Transverse colon (tissue), 4 donors: ENCODE data around the gene SAPCD2. TPM values are rescaled to one million over a fixed set of nuclear protein-coding genes. Genes with fewer than 3 reads are reported as not detected.
"Not testable (repeated sequence)": the region's sequence is repeated elsewhere in the genome, so short reads cannot be mapped to it uniquely, and the experiment has no call there.

Experiments
- DNase-seq: peaks from one replicate; pipeline ENCODE4 v3.0.0-alpha.2; 2019
- H3K27ac ChIP-seq, 4 donors: fragments of 200-600 bp; sonication (generic); 2 replicates each; pipeline ENCODE4 v1.5.1; 2016 to 2018; ENCODE audit warnings: inconsistent platforms in 4 of 4
- H3K27me3 ChIP-seq: fragments of 200-600 bp; sonication (generic); 2 replicates; pipeline ENCODE4 v1.5.1; 2017; ENCODE audit warnings: inconsistent platforms
- H3K36me3 ChIP-seq, 4 donors: fragments of 200-600 bp; sonication (generic); 2 replicates each; pipeline ENCODE4 v1.5.1; 2017 to 2019; ENCODE audit warnings: inconsistent platforms in 4 of 4
- H3K4me1 ChIP-seq, 4 donors: fragments of 200-600 bp; sonication (generic); 2 replicates each; pipeline ENCODE4 v1.5.1; 2017 to 2020; ENCODE audit warnings: inconsistent platforms in 4 of 4
- H3K4me3 ChIP-seq, 4 donors: fragments of 200-600 bp; sonication (generic); 1 replicate in 1 of 4; 2 replicates in 3 of 4; pipeline versions ENCODE4 v1.5.1 to v1.6.1; 2017 to 2019; ENCODE audit warnings: inconsistent platforms in 4 of 4
- H3K9me3 ChIP-seq, 2 donors: fragments of 200-600 bp; sonication (generic); 2 replicates each; pipeline ENCODE4 v1.5.1; 2017 to 2019; ENCODE audit warnings: inconsistent platforms in 2 of 2
- CTCF ChIP-seq, 5 experiments: fragments of 200-600 bp in 3 of 5; fragments of 450-650 bp in 2 of 5; sonication (generic) in 3 of 5; IDR thresholded peaks; 1 replicate in 2 of 5; 2 replicates in 3 of 5; pipeline ENCODE4 v1.5.1; 2016 to 2017; ENCODE audit warnings: antibody characterized with exemption in 5 of 5, inconsistent platforms in 3 of 5, mild to moderate bottlenecking in 2 of 5, moderate library complexity in 1 of 5
- EP300 ChIP-seq: sonication (generic); formaldehyde crosslinking; IDR thresholded peaks from one replicate; pipeline ENCODE4 v1.6.1; 2017; ENCODE audit warnings: antibody characterized with exemption, low read depth
- POLR2A ChIP-seq: fragments of 450-650 bp; IDR thresholded peaks from one replicate; pipeline ENCODE4 v1.6.1; 2016; ENCODE audit warnings: antibody characterized with exemption, mild to moderate bottlenecking, moderate library complexity
- POLR2AphosphoS5 ChIP-seq, 3 donors: sonication (generic); formaldehyde crosslinking; IDR thresholded peaks; one replicate each; pipeline ENCODE4 v1.6.1; 2016; ENCODE audit warnings: antibody characterized with exemption in 3 of 3
- WGBS, 2 donors: methylation state at CpG; one replicate each; pipeline ENCODE4 v1.1.5; 2018; ENCODE audit warnings: low coverage in 1 of 2; 5-methylcytosine and 5-hydroxymethylcytosine counted together
- in situ Hi-C, 4 donors: fragments of 200-750 bp; cut with MboI; loops; one replicate each; pipeline versions ENCODE4 v1.15.0 to v1.15.1; 2017; ENCODE audit warnings: low sequenced_read_pairs in 3 of 4, low pct_ligation_motif_present in 1 of 4, low pct_unique_long_range_greater_than_20kb in 1 of 4
- intact Hi-C: fragments of 100-400 bp; cut with DNase I; formaldehyde crosslinking; loops from one replicate; pipeline ENCODE4 v1.15.1; 2023; ENCODE audit warnings: low total_unique reads
- total RNA-seq, 4 donors: library from RNA; depleted of rRNA; stranded (reverse); fragments of >200 nt; gene quantifications; one replicate each; pipeline ENCODE4 v1.1.0, GENCODE V29; 2016

SAPCD2 gene
- total RNA-seq, 4 donors from 2014 or later, result 0.37 to 37.2 (median 3.3) TPM

DNA sequence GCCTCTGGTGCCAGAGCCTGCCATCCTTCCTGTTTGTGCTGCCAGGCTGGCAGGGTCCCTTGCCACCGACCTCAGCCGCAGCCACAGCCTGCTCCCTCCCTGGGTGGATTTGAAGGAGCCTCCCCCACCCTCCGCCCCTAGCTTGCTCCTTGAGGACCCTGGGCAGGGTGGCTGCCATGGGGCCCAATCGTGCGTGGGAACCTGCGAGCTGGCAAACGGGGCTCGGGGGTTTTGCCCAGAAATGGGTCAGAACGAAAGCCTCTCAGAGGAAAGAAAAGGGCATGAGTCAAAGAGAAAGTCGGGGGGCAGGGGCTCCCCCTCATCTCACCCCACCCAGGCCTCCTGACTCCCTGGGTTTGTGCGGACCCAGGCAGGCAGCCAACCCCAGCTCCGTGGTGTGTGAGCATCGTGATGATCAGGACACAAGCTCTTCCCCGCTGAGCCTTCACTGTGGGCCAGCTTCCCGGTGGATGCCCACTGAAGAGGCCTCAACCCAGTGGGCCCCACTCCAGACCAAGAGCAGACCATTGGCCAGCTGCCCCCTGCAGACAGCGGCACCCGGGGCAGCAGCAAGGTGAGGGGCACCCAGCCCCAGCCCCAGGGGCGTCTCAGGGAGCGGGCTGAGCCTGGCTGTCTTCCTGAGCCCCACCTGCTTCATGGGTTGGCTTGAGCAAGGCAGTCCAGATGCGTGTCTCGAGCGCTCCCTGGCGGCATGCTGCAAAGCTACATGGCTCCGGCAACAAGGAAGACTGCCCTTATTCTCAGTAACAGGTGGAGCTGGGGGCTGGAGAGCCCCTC lies 35.4 kb downstream of the SAPCD2 start:
- Histone ChIP-seq H3K9me3 (no peaks in the 10 kb centered on the region), H3K27me3 (no peaks in the 10 kb centered on the region), H3K4me3 (no peak overlapping the region), H3K4me1 (peaks cover 7 to 31% (median 19%) of the 10 kb centered on the region in 4 donors), H3K27ac (peak overlapping the region; percentile 27 to 66 (median 34)), H3K36me3 (no peaks in the 10 kb centered on the region)
- WGBS, 2 donors, result 15% methylated on average over 20 of the region's 24 CpGs; no CpG with 5 or more reads in 1 of the 2 donors
- in situ Hi-C loops (loop anchor here in 3 of 4 donors (10.0 to 25.0 kb wide), 2 partner anchors 248 to 250 kb away; partner anchors contain the start of genes CCDC183 (in 2 of the 3) and TMEM141 (in 2 of the 3)), intact Hi-C loops (loop anchor here (2.0 to 5.0 kb wide), 2 partner anchors 88 to 248 kb away; partner anchors contain the start of gene C8G)
- peak; percentile 85 for DNase-seq
- TF ChIP-seq POLR2AphosphoS5 (IDR thresholded peaks at IDR 0.05) (peak in 1 of 3 donors; percentile 22), POLR2A (no peak), CTCF (IDR thresholded peaks at IDR 0.05) (peak; percentile 88 to 95 (median 90)), EP300 (no peak)

DNA sequence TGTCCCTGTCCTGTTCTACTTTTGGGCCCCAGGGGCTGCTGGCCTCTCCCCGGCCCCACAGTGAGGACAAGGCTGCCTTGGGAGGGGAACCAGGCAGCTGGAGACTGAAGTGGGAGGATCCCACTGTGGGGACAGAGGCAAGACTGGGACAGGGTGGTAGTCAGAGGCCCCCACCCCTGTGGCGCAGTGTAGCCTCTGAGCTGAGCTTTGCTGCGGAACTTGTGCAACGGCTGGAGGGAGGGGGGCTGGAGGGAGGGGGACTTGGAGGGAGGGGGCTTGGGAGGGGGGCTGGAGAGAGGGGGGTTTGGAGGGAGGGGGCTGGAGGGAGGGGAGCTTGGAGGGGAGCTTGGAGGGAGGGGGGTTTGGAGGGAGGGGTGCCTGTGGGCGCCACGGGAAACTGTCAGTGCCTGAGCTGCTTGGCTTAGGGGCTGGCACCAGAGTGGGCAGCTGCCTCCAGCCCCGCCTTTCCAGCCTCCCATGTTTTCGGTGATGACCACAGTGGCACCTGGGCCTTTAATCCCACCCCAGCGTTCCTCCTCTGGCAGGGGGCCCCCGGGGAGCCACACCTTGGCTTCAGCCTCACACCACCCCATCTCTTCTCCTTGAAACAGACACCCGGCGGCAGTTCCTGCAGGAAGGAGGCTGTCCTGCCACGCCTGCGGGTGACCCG lies 36.2 kb downstream of the SAPCD2 start:
- Histone ChIP-seq H3K4me3 (no peak overlapping the region), H3K27ac (peak overlapping the region in 3 of 4 donors; percentile 28 to 66 (median 39))
- peak; percentile 73 for DNase-seq

GRCh38 chr9:137033481-137033880 lies 36.9 kb downstream of the SAPCD2 start:
- not testable (repeated sequence) for H3K9me3 ChIP-seq, H3K27me3 ChIP-seq, DNase-seq, H3K4me3 ChIP-seq, H3K36me3 ChIP-seq
- intact Hi-C loops, result loop anchor here (5.0 kb wide), 1 partner anchor 86 kb away; the partner anchor contains the start of gene C8G
- Histone ChIP-seq H3K4me1 (peaks cover 15 to 45% (median 31%) of the 10 kb centered on the region in 4 donors), H3K27ac (peak overlapping the region in 1 of 4 donors; percentile 5)
- in situ Hi-C loops, result loop anchor here in 3 of 4 donors (10.0 to 25.0 kb wide), 2 partner anchors 246 to 249 kb away; partner anchors contain the start of genes CCDC183 (in 2 of the 3) and TMEM141 (in 2 of the 3)
- 92 to 95% methylated on average over 4 to 5 of the region's 5 CpGs for WGBS, 2 donors

More for the DNA sequence above, 36.2 kb downstream of the SAPCD2 start:
- in situ Hi-C loops (loop anchor here in 3 of 4 donors (10.0 to 25.0 kb wide), 2 partner anchors 247 to 249 kb away; partner anchors contain the start of genes CCDC183 (in 2 of the 3) and TMEM141 (in 2 of the 3)), intact Hi-C loops (loop anchor here (2.0 to 5.0 kb wide), 2 partner anchors 87 to 247 kb away; partner anchors contain the start of gene C8G)
- WGBS, 2 donors, result 34% methylated on average over 13 of the region's 15 CpGs; no CpG with 5 or more reads in 1 of the 2 donors
- H3K9me3 ChIP-seq, result no peaks in the 10 kb centered on the region
- no peaks in the 10 kb centered on the region for H3K36me3 ChIP-seq
- no peaks in the 10 kb centered on the region for H3K27me3 ChIP-seq
- peaks cover 11 to 38% (median 24%) of the 10 kb centered on the region in 4 donors for H3K4me1 ChIP-seq
- TF ChIP-seq POLR2A, result no peak

GRCh38 chr9:137032858-137033257 lies 37.5 kb downstream of the SAPCD2 start:
- Histone ChIP-seq H3K4me3 (no peak overlapping the region), H3K4me1 (peaks cover 15 to 47% (median 32%) of the 10 kb centered on the region in 4 donors), H3K36me3 (no peaks in the 10 kb centered on the region), H3K9me3 (no peaks in the 10 kb centered on the region), H3K27me3 (no peaks in the 10 kb centered on the region), H3K27ac (no peak overlapping the region)
- 75% methylated on average over 10 of the region's 10 CpGs; no CpG with 5 or more reads in 1 of the 2 donors for WGBS, 2 donors
- TF ChIP-seq POLR2AphosphoS5 (IDR thresholded peaks at IDR 0.05) (no peak), EP300 (no peak), CTCF (IDR thresholded peaks at IDR 0.05) (no peak), POLR2A (no peak)
- DNase-seq, result no peak
- in situ Hi-C loops, result loop anchor here in 3 of 4 donors (10.0 to 25.0 kb wide), 2 partner anchors 246 to 248 kb away; partner anchors contain the start of genes CCDC183 (in 2 of the 3) and TMEM141 (in 2 of the 3)
- intact Hi-C loops, result loop anchor here (5.0 kb wide), 1 partner anchor 86 kb away; the partner anchor contains the start of gene C8G
